Activated CD4-positive, alpha-beta T cell treated with anti-CD3 and anti-CD28 coated beads, Interleukin-2, amount 10 ng/mL, durations not matched to agents 24 days and 14 days (primary cell): ENCODE data around the gene ZSCAN16. TPM values are rescaled to one million over a fixed set of nuclear protein-coding genes. Genes with fewer than 3 reads are reported as not detected.
A peak's percentile ranks its signal among the peaks of the same experiment; 100 is the strongest.
"Not testable (repeated sequence)": the region's sequence is repeated elsewhere in the genome, so short reads cannot be mapped to it uniquely, and the experiment has no call there.

ENCODE experiments used
- DNase-seq: peaks from one replicate; pipeline ENCODE4 v3.0.0; 2022
- H3K27ac Mint-ChIP-seq: one replicate; pipeline ENCODE4 v1.8.0; 2022; ENCODE audit warnings: mild to moderate bottlenecking, mixed read lengths
- H3K27me3 Mint-ChIP-seq: one replicate; pipeline ENCODE4 v1.8.0; 2022; ENCODE audit warnings: mixed read lengths
- H3K36me3 Mint-ChIP-seq: one replicate; pipeline ENCODE4 v1.8.0; 2022; ENCODE audit warnings: low read depth, mild to moderate bottlenecking, mixed read lengths
- H3K4me1 Mint-ChIP-seq: one replicate; pipeline ENCODE4 v1.8.0; 2021; ENCODE audit warnings: mixed read lengths
- H3K4me3 Mint-ChIP-seq: one replicate; pipeline ENCODE4 v1.8.0; 2022; ENCODE audit warnings: mild to moderate bottlenecking, moderate library complexity, mixed read lengths
- H3K9me3 Mint-ChIP-seq: one replicate; pipeline ENCODE4 v1.8.0; 2021; ENCODE audit warnings: mixed read lengths
- intact Hi-C: fragments of 100-400 bp; cut with micrococcal nuclease; formaldehyde crosslinking; loops from one replicate; pipeline ENCODE4 v1.15.1; 2023
- total RNA-seq: library from RNA; stranded (reverse); gene quantifications from 2 replicates; pipeline ENCODE4 v1.2.3, GENCODE V29; 2022

The ZSCAN16 gene
- 3.0 and 4.0 TPM in 2 replicates for total RNA-seq

GRCh38 chr6:28124350-28124970 is at the start of gene ZSCAN16:
TSS of gene ZSCAN16 (plus strand) at chr6:28124609. CDS start at chr6:28125444, 835 bp downstream.
- intact Hi-C loops: loop anchor here (1.0 to 5.0 kb wide), 5 partner anchors 13 to 647 kb away; partner anchors contain the start of genes ZKSCAN4, ZKSCAN8 and ZSCAN26
- DNase-seq: peak; percentile 92

DNA sequence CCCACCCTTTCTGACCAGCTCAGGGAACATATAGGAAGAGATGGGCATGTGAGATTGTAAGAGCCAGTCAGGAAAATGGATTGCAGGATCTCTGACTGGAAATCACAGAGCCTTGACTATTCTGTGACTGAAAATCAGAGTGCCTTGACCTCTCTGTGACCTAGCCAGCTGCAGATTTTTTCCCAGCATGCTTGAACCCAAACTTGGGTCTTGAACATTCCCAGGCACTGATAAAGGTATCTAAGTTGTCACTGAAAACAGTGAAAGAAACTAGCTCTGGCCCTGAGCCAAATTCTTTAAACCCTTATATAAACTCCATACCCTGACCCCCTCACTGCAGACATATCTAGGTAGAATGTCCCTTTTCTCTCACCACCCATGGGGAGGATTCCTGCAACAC is 46.4 kb upstream of the ZSCAN16 start:
- H3K4me1 Mint-ChIP-seq: peaks cover 13% of the 10 kb centered on the region
- intact Hi-C loops: no loop called here
- H3K27me3 Mint-ChIP-seq: no peaks in the 10 kb centered on the region
- no peak overlapping the region for H3K4me3 Mint-ChIP-seq
- DNase-seq: no peak
- no peak overlapping the region for H3K27ac Mint-ChIP-seq
- no peaks in the 10 kb centered on the region for H3K36me3 Mint-ChIP-seq
- no peaks in the 10 kb centered on the region for H3K9me3 Mint-ChIP-seq

More at GRCh38 chr6:28124350-28124970, at the start of gene ZSCAN16:
- no peaks in the 10 kb centered on the region for H3K9me3 Mint-ChIP-seq
- no peaks in the 10 kb centered on the region for H3K27me3 Mint-ChIP-seq
- H3K27ac Mint-ChIP-seq: peak within 1 kb of the TSS; percentile 83
- peaks cover 49% of the 10 kb centered on the region for H3K36me3 Mint-ChIP-seq
- peaks cover 49% of the 10 kb centered on the region for H3K4me1 Mint-ChIP-seq
- H3K4me3 Mint-ChIP-seq: peak within 1 kb of the TSS; percentile 95

DNA sequence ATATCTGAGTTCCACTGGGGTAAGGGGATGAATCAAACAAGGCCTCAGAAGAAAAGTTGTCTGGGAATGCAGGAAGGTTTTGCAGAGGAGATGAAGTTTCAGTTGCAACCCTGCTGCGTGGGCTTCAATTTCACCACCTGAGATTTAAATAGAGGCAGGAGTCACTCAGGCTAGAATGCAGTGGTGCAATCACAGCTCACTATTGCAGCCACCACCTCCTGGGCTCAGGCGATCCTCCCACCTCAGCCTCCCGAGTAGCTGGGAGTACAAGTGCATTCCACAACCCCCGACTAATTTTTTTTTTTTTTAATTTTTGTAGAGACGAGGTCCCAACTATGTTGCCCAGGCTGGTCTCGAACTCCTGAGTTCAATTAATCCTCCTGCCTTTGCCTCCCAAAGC is 45.6 kb upstream of the ZSCAN16 start:
- no peak overlapping the region for H3K27ac Mint-ChIP-seq
- no peak for DNase-seq
- no peaks in the 10 kb centered on the region for H3K36me3 Mint-ChIP-seq
- H3K4me3 Mint-ChIP-seq: peak overlapping the region; percentile 9
- H3K27me3 Mint-ChIP-seq: no peaks in the 10 kb centered on the region
- no peaks in the 10 kb centered on the region for H3K9me3 Mint-ChIP-seq
- H3K4me1 Mint-ChIP-seq: peaks cover 14% of the 10 kb centered on the region
- intact Hi-C loops: no loop called here

- Mint-ChIP-seq H3K4me3 (peak within 1 kb of the TSS; percentile 97), H3K4me1 (peaks cover 14% of the 10 kb centered on the region), H3K27ac (peak within 1 kb of the TSS; percentile 94)
- H3K36me3 Mint-ChIP-seq, H3K9me3 Mint-ChIP-seq, H3K27me3 Mint-ChIP-seq: not testable (repeated sequence)
- intact Hi-C loops: loop anchor here (1.0 to 10.0 kb wide), 4 partner anchors 57 to 326 kb away; partner anchors contain the start of gene ZKSCAN3
- DNase-seq: peak; percentile 76
Observed at GRCh38 chr6:28080381-28080630, 44.1 kb upstream of the ZSCAN16 start, which contains the start of gene ZNF165. TSS of gene ZNF165 (plus strand) at chr6:28080568. CDS start at chr6:28085481, 4,913 bp downstream.

DNA sequence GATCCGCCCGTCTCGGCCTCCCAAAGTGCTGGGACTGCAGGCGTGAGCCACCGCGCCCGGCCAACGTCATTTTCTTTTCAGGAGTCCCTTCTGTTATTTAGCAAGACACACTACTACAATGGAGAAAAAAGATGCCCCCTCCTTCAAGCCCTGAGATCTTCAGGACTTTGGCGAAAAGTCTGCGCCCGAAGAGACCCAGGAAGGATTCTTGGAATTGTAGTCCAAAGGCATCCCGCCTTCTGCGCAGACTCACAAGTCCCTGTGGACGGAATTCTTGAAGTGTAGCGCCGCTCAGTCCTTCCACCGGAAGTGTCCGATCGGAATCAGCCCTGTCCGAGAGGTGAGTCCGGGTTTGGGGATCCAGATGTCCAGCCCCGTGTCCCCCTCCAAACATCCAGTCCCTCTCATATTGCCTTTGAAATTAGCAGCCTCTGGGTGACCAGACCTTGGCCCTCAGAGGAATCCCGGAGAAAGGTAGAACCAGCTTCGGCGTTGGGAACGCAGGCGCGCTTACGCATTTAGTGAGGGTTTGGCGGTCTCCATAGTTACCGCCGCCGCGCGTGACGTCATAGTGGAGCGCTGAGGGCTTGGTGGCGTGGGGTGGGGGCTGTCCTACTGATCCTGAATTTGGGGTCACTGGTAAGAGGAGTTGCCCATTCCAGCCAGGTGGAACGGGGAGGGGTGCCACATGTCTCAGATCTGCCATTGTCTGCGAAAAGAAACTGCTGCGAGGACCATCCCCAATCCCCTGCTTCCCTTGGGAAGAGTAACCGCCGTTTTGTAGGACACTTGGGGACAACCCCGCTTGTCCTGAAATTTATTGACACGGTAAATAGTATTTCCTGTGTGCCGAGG is 43.6 kb upstream of the ZSCAN16 start:
- peak; percentile 97 for DNase-seq
- H3K36me3 Mint-ChIP-seq: peaks cover 3% of the 10 kb centered on the region

GRCh38 chr6:28081486-28081751 is 43.0 kb upstream of the ZSCAN16 start:
- DNase-seq: no peak
- no peaks in the 10 kb centered on the region for H3K9me3 Mint-ChIP-seq
- H3K36me3 Mint-ChIP-seq: peaks cover 4% of the 10 kb centered on the region
- H3K4me1 Mint-ChIP-seq: peaks cover 14% of the 10 kb centered on the region
- no peaks in the 10 kb centered on the region for H3K27me3 Mint-ChIP-seq
- intact Hi-C loops: loop anchor here (1.0 to 10.0 kb wide), 5 partner anchors 23 to 327 kb away; partner anchors contain the start of genes ZKSCAN3 and ZKSCAN8
- peak overlapping the region; percentile 97 for H3K4me3 Mint-ChIP-seq
- H3K27ac Mint-ChIP-seq: peak overlapping the region; percentile 94

More for the DNA sequence above, 43.6 kb upstream of the ZSCAN16 start:
- Mint-ChIP-seq H3K27ac (peak overlapping the region; percentile 94), H3K4me1 (peaks cover 14% of the 10 kb centered on the region), H3K9me3 (no peaks in the 10 kb centered on the region), H3K27me3 (no peaks in the 10 kb centered on the region), H3K4me3 (peak overlapping the region; percentile 97)
- intact Hi-C loops: loop anchor here (1.0 to 10.0 kb wide), 6 partner anchors 23 to 326 kb away; partner anchors contain the start of genes ZKSCAN3 and ZKSCAN8

GRCh38 chr6:28082939-28083338 is 41.5 kb upstream of the ZSCAN16 start:
- Mint-ChIP-seq H3K9me3 (peaks cover 5% of the 10 kb centered on the region), H3K4me1 (peaks cover 14% of the 10 kb centered on the region), H3K4me3 (no peak overlapping the region), H3K27ac (no peak overlapping the region), H3K27me3 (no peaks in the 10 kb centered on the region), H3K36me3 (peaks cover 10% of the 10 kb centered on the region)
- DNase-seq: no peak
- intact Hi-C loops: loop anchor here (5.0 to 10.0 kb wide), 3 partner anchors 178 to 328 kb away; partner anchors contain the start of gene ZKSCAN3

DNA sequence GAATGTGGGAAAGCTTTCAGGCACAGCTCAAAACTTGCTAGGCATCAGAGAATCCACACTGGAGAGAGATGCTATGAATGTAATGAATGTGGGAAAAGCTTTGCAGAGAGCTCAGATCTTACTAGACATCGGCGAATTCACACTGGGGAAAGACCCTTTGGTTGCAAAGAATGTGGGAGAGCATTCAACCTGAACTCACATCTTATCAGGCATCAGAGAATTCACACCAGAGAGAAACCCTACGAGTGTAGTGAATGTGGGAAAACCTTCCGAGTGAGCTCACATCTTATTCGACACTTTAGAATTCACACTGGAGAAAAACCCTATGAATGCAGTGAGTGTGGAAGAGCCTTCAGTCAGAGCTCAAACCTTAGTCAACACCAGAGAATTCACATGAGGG is 35.4 kb upstream of the ZSCAN16 start:
- Mint-ChIP-seq H3K36me3 (peaks cover 30% of the 10 kb centered on the region), H3K4me3 (no peak overlapping the region), H3K9me3 (peaks cover 24% of the 10 kb centered on the region), H3K27me3 (no peaks in the 10 kb centered on the region), H3K4me1 (no peaks in the 10 kb centered on the region), H3K27ac (no peak overlapping the region)
- intact Hi-C loops: loop anchor here (10.0 kb wide), 2 partner anchors 184 to 334 kb away; no protein-coding TSS in a partner anchor
- DNase-seq: no peak

DNA sequence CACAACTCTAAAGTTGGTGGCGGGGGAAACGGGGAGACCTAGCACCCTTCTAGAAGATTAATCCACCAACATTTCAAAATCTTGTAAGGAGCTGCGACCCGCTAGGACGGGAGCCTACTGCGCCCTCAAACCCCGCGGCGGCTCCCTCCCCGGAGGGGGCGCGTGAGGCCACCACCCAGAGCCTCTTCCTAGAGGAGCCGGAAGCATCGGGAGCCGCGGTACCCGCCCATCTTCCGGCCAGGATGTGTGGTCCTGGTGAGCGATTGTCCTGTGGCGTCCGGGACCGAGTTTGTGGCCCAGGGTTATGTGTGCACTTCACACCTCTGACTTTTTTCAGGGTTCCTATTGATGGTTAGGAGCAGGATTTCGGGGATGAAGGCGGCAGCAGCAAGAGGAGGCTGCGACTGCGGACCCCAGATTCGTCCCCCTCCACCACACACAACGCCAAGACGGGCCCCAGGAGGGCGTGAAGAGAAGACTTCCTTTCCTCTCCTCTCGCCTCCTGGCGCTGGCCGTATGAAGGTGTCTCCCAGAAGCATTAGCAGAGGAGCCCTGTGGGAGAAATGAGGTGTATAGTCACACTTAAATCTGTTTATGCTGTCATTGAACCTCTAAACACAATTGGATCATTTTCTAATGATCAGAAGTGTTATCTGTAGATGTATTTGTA is 33.4 kb upstream of the ZSCAN16 start:
- no peaks in the 10 kb centered on the region for H3K4me1 Mint-ChIP-seq
- H3K27ac Mint-ChIP-seq: no peak overlapping the region
- DNase-seq: no peak
- peaks cover 26% of the 10 kb centered on the region for H3K36me3 Mint-ChIP-seq
- intact Hi-C loops: no loop called here
- no peak overlapping the region for H3K4me3 Mint-ChIP-seq
- no peaks in the 10 kb centered on the region for H3K27me3 Mint-ChIP-seq
- H3K9me3 Mint-ChIP-seq: peaks cover 28% of the 10 kb centered on the region

DNA sequence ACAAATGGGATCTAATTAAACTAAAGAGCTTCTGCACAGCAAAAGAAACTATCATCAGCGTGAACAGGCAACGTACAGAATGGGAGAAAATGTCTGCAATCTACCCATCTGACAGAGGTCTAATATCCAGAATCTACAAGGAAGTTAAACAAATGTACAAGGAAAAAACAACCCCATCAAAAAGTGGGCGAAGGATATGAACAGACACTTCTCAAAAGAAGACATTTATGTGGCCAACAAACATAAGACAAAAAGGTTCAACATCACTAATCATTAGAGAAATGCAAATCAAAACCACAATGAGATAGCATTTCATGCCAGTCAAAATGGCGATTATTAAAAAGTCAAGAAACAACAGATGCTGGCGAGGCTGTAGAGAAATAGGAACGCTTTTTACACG is 22.2 kb upstream of the ZSCAN16 start:
- H3K36me3 Mint-ChIP-seq, intact Hi-C loops, H3K4me1 Mint-ChIP-seq, DNase-seq, H3K4me3 Mint-ChIP-seq, H3K27ac Mint-ChIP-seq: not testable (repeated sequence)
- peaks cover 33% of the 10 kb centered on the region for H3K9me3 Mint-ChIP-seq
- peaks cover 20% of the 10 kb centered on the region for H3K27me3 Mint-ChIP-seq

- H3K27ac Mint-ChIP-seq, H3K4me1 Mint-ChIP-seq, DNase-seq, intact Hi-C loops, H3K36me3 Mint-ChIP-seq: not testable (repeated sequence)
- Mint-ChIP-seq H3K27me3 (peaks cover 20% of the 10 kb centered on the region), H3K9me3 (peaks cover 28% of the 10 kb centered on the region), H3K4me3 (peak overlapping the region; percentile 16)
Observed at GRCh38 chr6:28102699-28103098, 21.7 kb upstream of the ZSCAN16 start.

DNA sequence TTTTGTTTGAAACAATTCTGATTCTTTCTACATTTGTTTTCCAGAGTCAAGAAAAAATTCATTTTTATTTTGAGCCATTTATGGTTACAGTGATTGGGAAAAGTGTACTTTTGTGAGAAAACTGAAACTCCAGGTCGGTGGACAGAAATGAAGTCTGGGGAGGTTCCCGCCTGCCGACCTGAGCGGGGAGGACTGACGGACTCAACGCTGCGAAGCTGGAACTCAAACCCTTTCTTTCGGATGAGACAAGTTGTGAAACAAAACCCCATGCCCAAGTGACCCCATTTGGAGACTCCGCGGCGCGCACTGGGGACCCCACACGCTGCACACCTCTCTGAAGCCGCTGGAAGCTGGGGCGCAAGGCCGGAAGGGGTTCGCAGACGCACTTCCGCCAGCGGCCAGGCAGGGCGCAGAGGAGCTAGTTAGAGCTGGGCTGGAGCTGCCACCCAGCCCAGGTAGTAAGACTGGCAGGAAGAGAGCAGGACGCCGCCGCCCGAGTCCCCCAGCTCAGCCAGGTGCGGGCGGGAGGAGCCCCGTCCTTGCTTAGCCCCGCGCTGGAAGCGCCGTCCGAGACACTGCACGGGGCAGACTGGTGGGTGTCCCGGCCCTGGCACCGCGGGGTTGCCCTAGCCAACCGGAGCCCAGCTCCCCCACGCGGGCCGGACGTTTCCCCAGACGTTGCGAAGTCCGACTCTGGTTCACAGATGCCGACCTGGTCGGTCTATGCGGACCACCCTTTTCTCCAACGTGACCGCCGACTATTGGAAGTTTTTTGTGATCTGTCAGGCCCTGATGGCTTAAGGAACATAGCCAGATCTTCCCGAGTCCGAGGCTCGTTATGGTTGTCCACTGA is 19.8 kb upstream of the ZSCAN16 start:
- peaks cover 23% of the 10 kb centered on the region for H3K9me3 Mint-ChIP-seq
- H3K36me3 Mint-ChIP-seq: no peaks in the 10 kb centered on the region
- intact Hi-C loops: loop anchor here (1.0 kb wide), 2 partner anchors 23 to 33 kb away; no protein-coding TSS in a partner anchor
- H3K27ac Mint-ChIP-seq: peak overlapping the region; percentile 79
- peak; percentile 94 for DNase-seq
- H3K27me3 Mint-ChIP-seq: peaks cover 18% of the 10 kb centered on the region
- peak overlapping the region; percentile 87 for H3K4me3 Mint-ChIP-seq
- H3K4me1 Mint-ChIP-seq: peaks cover 8% of the 10 kb centered on the region

DNA sequence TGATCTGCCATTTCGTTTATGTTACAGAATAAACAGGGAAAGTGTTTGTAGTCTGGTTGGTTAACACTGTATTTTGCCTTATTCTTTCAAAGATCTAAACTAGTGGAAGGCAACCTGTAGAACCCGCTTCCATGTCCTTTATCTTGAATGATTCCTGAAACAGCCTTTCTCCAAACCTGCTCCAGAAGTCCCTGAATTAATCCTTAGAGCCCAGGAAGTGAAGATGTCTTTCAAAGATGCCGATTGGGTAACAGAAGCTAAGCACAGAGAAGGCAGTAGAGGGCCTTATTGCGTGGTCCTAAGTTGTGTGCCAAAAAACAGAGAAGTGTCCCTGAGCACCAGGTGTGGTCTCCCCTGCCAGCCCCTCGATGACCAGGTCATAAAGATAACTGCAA is 19.2 kb upstream of the ZSCAN16 start:
- H3K27ac Mint-ChIP-seq: peak overlapping the region; percentile 27
- peaks cover 16% of the 10 kb centered on the region for H3K9me3 Mint-ChIP-seq
- H3K4me3 Mint-ChIP-seq: peak overlapping the region; percentile 87
- H3K4me1 Mint-ChIP-seq: peaks cover 8% of the 10 kb centered on the region
- no peak for DNase-seq
- intact Hi-C loops: no loop called here
- H3K36me3 Mint-ChIP-seq: peaks cover 2% of the 10 kb centered on the region
- H3K27me3 Mint-ChIP-seq: peaks cover 14% of the 10 kb centered on the region
